Retinal pigment epithelial cell (primary cell): ENCODE results near the gene CCDC66.

Source experiments
- DNase-seq: peaks from one replicate; pipeline ENCODE4 v3.0.0-alpha.2; 2010; ENCODE audit warnings: low read depth
- H3K4me3 ChIP-seq: 2 replicates; pipeline ENCODE4 v1.5.1; 2011; ENCODE audit warnings: mild to moderate bottlenecking, low read length, control low read depth, moderate library complexity
- CTCF ChIP-seq: conservative IDR thresholded peaks from 2 replicates; pipeline ENCODE4 v1.5.1; 2011; ENCODE audit warnings: low read depth, low read length, control low read depth, inconsistent platforms

CCDC66 gene

GRCh38 chr3:56645407-56645806 is 88.4 kb downstream of the CCDC66 start:
- DNase-seq, result no peak
- TF ChIP-seq CTCF, result no peak
- H3K4me3 ChIP-seq, result no peak overlapping the region

- no peak for DNase-seq
- TF ChIP-seq CTCF, result no peak
Measured at GRCh38 chr3:56654460-56654859, 97.5 kb downstream of the CCDC66 start.

GRCh38 chr3:56655709-56656108 is 98.7 kb downstream of the CCDC66 start:
- TF ChIP-seq CTCF, result no peak
- no peak overlapping the region for H3K4me3 ChIP-seq
- DNase-seq, result no peak

More at GRCh38 chr3:56654460-56654859, 97.5 kb downstream of the CCDC66 start:
- no peak overlapping the region for H3K4me3 ChIP-seq

- TF ChIP-seq CTCF, result no peak
- DNase-seq, result no peak
- no peak overlapping the region for H3K4me3 ChIP-seq
Measured at GRCh38 chr3:56664823-56665222, 107.8 kb downstream of the CCDC66 start.

GRCh38 chr3:56667973-56668579 is 111.1 kb downstream of the CCDC66 start:
- no peak for TF ChIP-seq CTCF
- H3K4me3 ChIP-seq, result no peak overlapping the region
- DNase-seq, result no peak
